ENCODE results near the gene SEC11C.
A peak's percentile ranks its signal among the peaks of the same experiment; 100 is the strongest.
"Not testable (repeated sequence)": the region's sequence is repeated elsewhere in the genome, so short reads cannot be mapped to it uniquely, and the experiment has no call there.

The SEC11C gene

GRCh38 chr18:59127047-59127446 is 12.6 kb upstream of the SEC11C start:
- H3K4me3 ChIP-seq (ENCODE audit: low read depth, low read length): no peak overlapping the region
- no peaks in the 10 kb centered on the region for H3K9me3 ChIP-seq (ENCODE audit: control insufficient read depth, insufficient read depth, low read depth, low read length)
- H3K27ac ChIP-seq (ENCODE audit: low read depth, low read length): no peak overlapping the region
- peaks cover 58% of the 10 kb centered on the region for H3K27me3 ChIP-seq (ENCODE audit: control insufficient read depth, insufficient read depth, low read length)
- no peaks in the 10 kb centered on the region for H3K4me1 ChIP-seq (ENCODE audit: control insufficient read depth, insufficient read depth, low read length)
- no peaks in the 10 kb centered on the region for H3K36me3 ChIP-seq (ENCODE audit: control insufficient read depth, insufficient read depth, low read length)
- H3K9ac ChIP-seq (ENCODE audit: low read length): no peak overlapping the region

GRCh38 chr18:59129951-59130703 is 9.6 kb upstream of the SEC11C start:
- Histone ChIP-seq H3K9me3 (ENCODE audit: control insufficient read depth, insufficient read depth, low read depth, low read length) (no peaks in the 10 kb centered on the region), H3K27ac (ENCODE audit: low read depth, low read length) (no peak overlapping the region), H3K36me3 (ENCODE audit: control insufficient read depth, insufficient read depth, low read length) (no peaks in the 10 kb centered on the region), H3K4me1 (ENCODE audit: control insufficient read depth, insufficient read depth, low read length) (no peaks in the 10 kb centered on the region), H3K27me3 (ENCODE audit: control insufficient read depth, insufficient read depth, low read length) (peaks cover 72% of the 10 kb centered on the region), H3K4me3 (ENCODE audit: low read depth, low read length) (no peak overlapping the region), H3K9ac (ENCODE audit: low read length) (no peak overlapping the region)

- Histone ChIP-seq H3K4me1 (ENCODE audit: control insufficient read depth, insufficient read depth, low read length) (no peaks in the 10 kb centered on the region), H3K9me3 (ENCODE audit: control insufficient read depth, insufficient read depth, low read depth, low read length) (no peaks in the 10 kb centered on the region), H3K27ac (ENCODE audit: low read depth, low read length) (no peak overlapping the region), H3K4me3 (ENCODE audit: low read depth, low read length) (no peak overlapping the region), H3K36me3 (ENCODE audit: control insufficient read depth, insufficient read depth, low read length) (no peaks in the 10 kb centered on the region), H3K27me3 (ENCODE audit: control insufficient read depth, insufficient read depth, low read length) (peaks cover 73% of the 10 kb centered on the region), H3K9ac (ENCODE audit: low read length) (no peak overlapping the region)
Measured at GRCh38 chr18:59132810-59133465, 6.7 kb upstream of the SEC11C start.

GRCh38 chr18:59139291-59139614 is 431 bp upstream of the SEC11C start:
- Histone ChIP-seq H3K36me3 (ENCODE audit: control insufficient read depth, insufficient read depth, low read length) (no peaks in the 10 kb centered on the region), H3K27me3 (ENCODE audit: control insufficient read depth, insufficient read depth, low read length) (peaks cover 26% of the 10 kb centered on the region), H3K9me3 (ENCODE audit: control insufficient read depth, insufficient read depth, low read depth, low read length) (no peaks in the 10 kb centered on the region), H3K27ac (ENCODE audit: low read depth, low read length) (peak overlapping the region; percentile 98), H3K4me1 (ENCODE audit: control insufficient read depth, insufficient read depth, low read length) (no peaks in the 10 kb centered on the region; the same call in 1 of the 2 replicates), H3K9ac (ENCODE audit: low read length) (peak overlapping the region; percentile 99), H3K4me3 (ENCODE audit: low read depth, low read length) (peak overlapping the region; percentile 99)

- H3K9ac ChIP-seq (ENCODE audit: low read length): peak overlapping the region; percentile 46
- H3K4me3 ChIP-seq (ENCODE audit: low read depth, low read length): peak overlapping the region; percentile 99
- no peaks in the 10 kb centered on the region; the same call in 1 of the 2 replicates for H3K4me1 ChIP-seq (ENCODE audit: control insufficient read depth, insufficient read depth, low read length)
- H3K9me3 ChIP-seq (ENCODE audit: control insufficient read depth, insufficient read depth, low read depth, low read length): no peaks in the 10 kb centered on the region
- no peak overlapping the region for H3K27ac ChIP-seq (ENCODE audit: low read depth, low read length)
- peaks cover 14% of the 10 kb centered on the region; the same call in 1 of the 2 replicates for H3K27me3 ChIP-seq (ENCODE audit: control insufficient read depth, insufficient read depth, low read length)
- H3K36me3 ChIP-seq (ENCODE audit: control insufficient read depth, insufficient read depth, low read length): no peaks in the 10 kb centered on the region
Measured at GRCh38 chr18:59140302-59140885, 710 bp downstream of the SEC11C start.

GRCh38 chr18:59141294-59142068 is 1.8 kb downstream of the SEC11C start:
- Histone ChIP-seq H3K27ac (ENCODE audit: low read depth, low read length) (no peak overlapping the region), H3K36me3 (ENCODE audit: control insufficient read depth, insufficient read depth, low read length) (no peaks in the 10 kb centered on the region), H3K9ac (ENCODE audit: low read length) (no peak overlapping the region), H3K4me1 (ENCODE audit: control insufficient read depth, insufficient read depth, low read length) (no peaks in the 10 kb centered on the region; the same call in 1 of the 2 replicates), H3K4me3 (ENCODE audit: low read depth, low read length) (no peak overlapping the region), H3K9me3 (ENCODE audit: control insufficient read depth, insufficient read depth, low read depth, low read length) (no peaks in the 10 kb centered on the region), H3K27me3 (ENCODE audit: control insufficient read depth, insufficient read depth, low read length) (peaks cover 4% of the 10 kb centered on the region; the same call in 1 of the 2 replicates)

GRCh38 chr18:59142274-59142673 is 2.6 kb downstream of the SEC11C start:
- Histone ChIP-seq H3K27me3 (ENCODE audit: control insufficient read depth, insufficient read depth, low read length) (peaks cover 4% of the 10 kb centered on the region; the same call in 1 of the 2 replicates), H3K4me1 (ENCODE audit: control insufficient read depth, insufficient read depth, low read length) (no peaks in the 10 kb centered on the region; the same call in 1 of the 2 replicates), H3K4me3 (ENCODE audit: low read depth, low read length) (no peak overlapping the region), H3K9me3 (ENCODE audit: control insufficient read depth, insufficient read depth, low read depth, low read length) (no peaks in the 10 kb centered on the region), H3K27ac (ENCODE audit: low read depth, low read length) (no peak overlapping the region), H3K36me3 (ENCODE audit: control insufficient read depth, insufficient read depth, low read length) (no peaks in the 10 kb centered on the region), H3K9ac (ENCODE audit: low read length) (no peak overlapping the region)

GRCh38 chr18:59142800-59143416 is 3.2 kb downstream of the SEC11C start:
- not testable (repeated sequence) for H3K27ac ChIP-seq (ENCODE audit: low read depth, low read length); H3K4me3 ChIP-seq (ENCODE audit: low read depth, low read length); H3K9me3 ChIP-seq (ENCODE audit: control insufficient read depth, insufficient read depth, low read depth, low read length); H3K27me3 ChIP-seq (ENCODE audit: control insufficient read depth, insufficient read depth, low read length); H3K4me1 ChIP-seq (ENCODE audit: control insufficient read depth, insufficient read depth, low read length); H3K9ac ChIP-seq (ENCODE audit: low read length); H3K36me3 ChIP-seq (ENCODE audit: control insufficient read depth, insufficient read depth, low read length)

- H3K4me1 ChIP-seq (ENCODE audit: control insufficient read depth, insufficient read depth, low read length): no peaks in the 10 kb centered on the region; the same call in 1 of the 2 replicates
Measured at GRCh38 chr18:59143441-59143840, 3.8 kb downstream of the SEC11C start.

GRCh38 chr18:59144483-59144882 is 4.8 kb downstream of the SEC11C start:
- Histone ChIP-seq H3K4me1 (ENCODE audit: control insufficient read depth, insufficient read depth, low read length) (no peaks in the 10 kb centered on the region; the same call in 1 of the 2 replicates), H3K4me3 (ENCODE audit: low read depth, low read length) (no peak overlapping the region), H3K9ac (ENCODE audit: low read length) (no peak overlapping the region), H3K27ac (ENCODE audit: low read depth, low read length) (no peak overlapping the region), H3K9me3 (ENCODE audit: control insufficient read depth, insufficient read depth, low read depth, low read length) (no peaks in the 10 kb centered on the region), H3K36me3 (ENCODE audit: control insufficient read depth, insufficient read depth, low read length) (no peaks in the 10 kb centered on the region), H3K27me3 (ENCODE audit: control insufficient read depth, insufficient read depth, low read length) (no peaks in the 10 kb centered on the region)

More at GRCh38 chr18:59143441-59143840, 3.8 kb downstream of the SEC11C start:
- H3K9me3 ChIP-seq (ENCODE audit: control insufficient read depth, insufficient read depth, low read depth, low read length): no peaks in the 10 kb centered on the region
- H3K36me3 ChIP-seq (ENCODE audit: control insufficient read depth, insufficient read depth, low read length): no peaks in the 10 kb centered on the region
- no peak overlapping the region for H3K9ac ChIP-seq (ENCODE audit: low read length)
- H3K27ac ChIP-seq (ENCODE audit: low read depth, low read length): no peak overlapping the region
- no peak overlapping the region for H3K4me3 ChIP-seq (ENCODE audit: low read depth, low read length)
- H3K27me3 ChIP-seq (ENCODE audit: control insufficient read depth, insufficient read depth, low read length): no peaks in the 10 kb centered on the region

Measured in HUES6 (cell line).